GM19351 (cell line): ENCODE measurements around the gene C20orf202.
A peak's percentile ranks its signal among the peaks of the same experiment; 100 is the strongest.

Experiments
- ATAC-seq: cut with Tn5 transposase; IDR thresholded peaks from one replicate; pipeline ENCODE4 v1.9.1; 2021; ENCODE audit warnings: mild to moderate bottlenecking, moderate library complexity; ENCODE audit not compliant: unreplicated experiment

Gene C20orf202

DNA sequence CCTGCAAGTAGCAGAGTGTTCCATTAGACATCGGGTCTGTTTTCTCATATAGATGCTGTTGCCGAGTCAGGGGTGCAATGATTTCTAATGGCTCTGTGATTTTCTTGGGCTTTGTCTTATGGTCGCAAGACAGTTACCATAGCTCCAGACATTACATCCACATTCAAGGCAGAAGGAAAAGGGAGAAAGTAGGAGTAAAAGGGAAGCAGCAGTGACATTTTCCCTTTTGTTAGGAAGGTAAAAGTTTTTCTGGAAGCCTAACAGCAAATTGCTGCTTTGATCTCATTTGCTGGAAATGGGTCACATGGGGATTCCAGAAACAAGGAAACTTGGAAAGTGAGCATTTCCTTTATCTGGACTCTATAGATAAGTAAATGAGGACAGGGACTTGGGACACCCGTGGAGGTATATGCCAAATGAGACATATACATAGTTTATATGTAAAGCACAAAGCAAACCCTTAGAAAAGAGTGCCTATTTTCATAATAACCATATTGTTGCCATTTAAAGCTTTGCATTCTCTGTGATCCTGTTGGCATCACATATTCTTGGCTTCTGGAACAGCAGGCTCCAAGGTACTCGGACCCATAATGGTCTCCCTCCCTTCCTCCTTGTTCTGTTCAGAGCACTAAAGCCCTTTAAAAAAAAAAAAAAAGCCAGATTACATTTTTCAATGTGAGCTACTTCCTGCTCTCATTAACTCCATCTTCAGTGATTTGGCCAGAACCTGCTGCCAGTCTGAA is at the start of gene C20orf202:
C20orf202 (plus strand) TSS at position 693 of the 743 bp plus-strand sequence. CDS start 132 bp downstream, outside the sequence.
- no peak for ATAC-seq

DNA sequence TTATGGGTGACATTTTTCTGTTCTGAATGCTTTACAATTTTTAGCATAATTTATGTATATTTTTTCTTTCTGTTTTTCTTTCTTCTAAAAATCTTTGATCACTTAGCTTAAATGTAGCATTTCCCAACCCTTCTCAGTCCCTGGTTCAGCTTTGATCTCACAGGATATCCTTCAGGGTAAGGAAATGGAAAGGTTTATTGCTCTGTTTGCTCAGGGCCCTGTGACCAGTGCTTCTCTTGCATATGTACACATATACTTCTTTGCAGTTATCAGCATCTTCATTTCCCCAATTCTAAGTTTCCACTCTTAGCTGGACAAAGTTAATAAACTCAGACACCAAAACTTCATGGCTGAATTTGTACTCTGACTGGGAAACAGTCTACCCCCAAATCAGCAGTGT is 49.0 kb upstream of the C20orf202 start:
- ATAC-seq, result no peak

DNA sequence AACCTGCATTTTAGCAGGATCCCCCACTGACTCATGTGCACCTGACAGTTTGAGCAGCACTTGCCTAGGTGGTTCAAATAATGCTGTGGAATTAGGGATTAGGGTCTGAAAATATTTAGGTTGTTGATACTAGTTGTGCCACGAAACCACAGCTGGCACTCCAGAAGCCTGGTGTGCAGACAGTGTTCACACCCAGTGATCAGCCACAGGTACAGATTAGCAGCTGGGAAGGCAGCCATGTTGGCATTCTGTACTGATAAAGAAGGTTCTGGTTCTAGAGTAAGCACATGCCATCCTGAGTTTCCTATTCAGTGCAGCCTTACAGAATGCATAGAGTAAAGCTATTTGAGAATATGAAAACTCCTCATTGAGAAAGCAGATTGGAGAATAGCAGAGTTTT is 48.6 kb upstream of the C20orf202 start:
- no peak for ATAC-seq

DNA sequence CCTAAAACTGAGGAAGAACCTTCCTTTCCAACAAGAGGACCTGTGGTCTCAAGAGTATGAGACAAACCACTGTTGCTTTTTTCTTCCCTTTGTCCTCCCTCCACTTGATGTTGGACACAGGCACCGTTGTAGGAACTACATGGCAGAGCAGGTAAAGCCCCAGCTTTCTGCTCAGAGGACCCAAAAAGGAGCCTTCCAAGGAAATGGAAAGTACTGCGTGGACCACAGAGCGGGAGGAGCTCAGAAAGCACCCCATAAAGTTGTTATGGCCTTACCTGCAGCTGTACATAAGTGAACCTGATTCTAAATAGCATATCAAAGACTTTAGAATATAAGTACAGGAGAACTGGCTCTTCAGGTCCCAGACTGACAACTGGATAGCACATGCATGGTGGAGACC is 47.9 kb upstream of the C20orf202 start:
- no peak for ATAC-seq

DNA sequence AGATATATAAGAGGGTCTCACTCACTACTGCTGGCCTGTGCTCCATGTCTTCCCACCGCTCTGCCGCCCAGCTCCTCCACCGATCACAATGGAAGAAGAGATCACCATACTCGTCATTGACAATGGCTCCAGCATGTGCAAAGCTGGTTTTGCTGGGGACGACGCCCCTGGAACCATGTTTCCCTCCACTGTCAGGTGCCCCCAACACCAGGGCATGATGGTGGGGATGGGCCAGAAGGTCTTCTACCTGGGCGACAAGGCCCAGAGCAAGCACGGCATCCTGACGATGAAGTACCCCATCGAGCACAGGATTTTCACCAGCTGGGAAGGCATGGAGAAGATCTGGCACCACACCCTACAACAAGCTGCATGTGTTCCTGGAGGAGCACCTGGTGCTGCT is 42.8 kb upstream of the C20orf202 start:
- no peak for ATAC-seq

DNA sequence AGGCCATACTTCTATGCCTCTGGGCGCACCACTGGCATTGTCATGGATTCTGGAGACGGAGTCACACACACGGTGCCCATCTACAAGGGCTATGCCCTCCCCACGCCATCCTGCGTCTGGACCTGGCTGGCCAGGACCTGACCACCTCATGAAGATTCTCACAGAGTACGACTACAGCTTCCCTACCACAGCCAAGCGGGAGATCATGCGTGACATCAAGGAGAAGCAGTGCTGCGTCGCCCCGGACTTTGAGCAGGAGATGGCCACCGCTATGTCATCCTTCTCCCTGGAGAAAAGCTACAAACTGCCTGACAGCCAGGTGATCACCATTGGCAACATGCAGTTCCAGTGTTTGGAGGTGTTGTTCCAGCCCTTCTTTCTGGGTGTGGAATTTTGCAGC is 42.3 kb upstream of the C20orf202 start:
- ATAC-seq, result no peak

DNA sequence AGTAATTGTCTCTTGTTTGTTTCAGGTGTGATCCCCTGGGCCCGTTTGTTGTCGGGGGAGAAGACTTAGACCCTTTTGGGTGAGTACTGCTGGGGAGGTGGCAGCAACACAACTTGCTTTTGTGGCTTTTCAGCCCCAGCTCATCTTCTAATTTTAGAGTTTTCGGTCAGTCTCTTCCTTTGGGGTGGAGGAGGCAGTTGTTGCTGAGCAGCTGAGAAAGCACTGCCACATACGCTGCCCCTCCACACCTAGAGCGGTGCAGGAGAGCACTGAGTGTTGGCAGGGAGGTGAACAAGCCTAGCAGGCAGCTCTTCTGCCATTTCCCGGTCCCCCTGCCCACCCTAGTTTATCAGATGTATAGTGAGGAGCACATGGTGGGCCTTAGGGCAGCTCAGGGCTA is 40.1 kb upstream of the C20orf202 start:
- ATAC-seq, result peak; percentile 74

DNA sequence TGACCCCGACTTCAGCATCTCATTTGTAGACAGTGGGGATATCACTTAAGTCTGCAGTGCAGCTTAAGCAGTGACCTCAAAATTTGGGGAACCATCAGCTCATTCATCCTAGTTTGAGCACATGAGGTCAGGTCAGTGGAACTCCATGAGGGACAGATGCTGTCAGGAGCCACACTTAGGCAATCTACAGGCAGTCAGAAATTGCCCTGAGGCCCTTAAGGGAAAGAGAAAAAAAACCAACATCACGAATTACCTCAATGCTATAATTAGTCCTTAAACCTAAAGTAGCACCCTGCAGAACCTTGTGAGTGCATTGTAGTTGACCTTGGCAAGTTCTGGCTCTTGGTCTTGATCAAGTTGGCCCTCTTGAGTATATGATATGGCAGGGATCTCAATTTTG is 39.6 kb upstream of the C20orf202 start:
- no peak for ATAC-seq

DNA sequence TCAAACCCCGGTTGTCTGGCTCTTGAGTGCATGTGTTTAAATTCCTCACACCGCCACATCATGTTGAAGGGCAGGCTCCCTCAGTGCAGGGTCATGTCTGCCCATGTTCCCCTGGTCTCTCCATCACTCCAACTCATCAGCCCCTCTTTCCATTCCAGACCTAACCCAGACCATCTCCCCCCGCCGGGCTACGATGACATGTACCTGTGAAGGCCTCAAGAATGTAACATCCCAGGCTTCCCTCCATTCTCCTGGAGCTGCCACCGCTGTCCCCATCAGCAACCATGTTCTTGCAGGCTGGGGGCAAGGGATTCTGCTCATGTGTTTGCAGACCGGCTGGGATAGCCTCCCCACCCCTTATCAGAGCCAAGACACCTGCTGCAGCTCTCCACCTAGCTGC is 38.4 kb upstream of the C20orf202 start:
- no peak for ATAC-seq

DNA sequence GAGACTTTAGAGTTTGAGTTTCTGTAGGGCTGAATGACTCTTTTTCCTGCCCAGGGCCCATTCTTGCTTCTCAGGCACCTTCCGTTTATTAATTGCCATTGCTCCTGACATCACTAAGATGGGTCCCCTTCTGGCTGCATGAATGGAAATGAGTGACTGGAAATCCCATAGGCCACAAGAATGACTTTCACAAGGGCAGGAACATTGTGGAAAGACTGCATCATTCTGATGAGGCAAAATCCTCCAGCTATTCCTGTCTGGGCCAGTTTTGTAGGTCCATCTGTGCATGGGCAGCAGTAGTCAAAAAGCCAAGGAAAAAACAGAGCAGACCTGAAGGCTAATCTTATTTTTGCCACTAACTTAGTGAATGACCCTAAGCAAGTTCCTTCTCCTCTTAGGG is 37.7 kb upstream of the C20orf202 start:
- no peak for ATAC-seq

DNA sequence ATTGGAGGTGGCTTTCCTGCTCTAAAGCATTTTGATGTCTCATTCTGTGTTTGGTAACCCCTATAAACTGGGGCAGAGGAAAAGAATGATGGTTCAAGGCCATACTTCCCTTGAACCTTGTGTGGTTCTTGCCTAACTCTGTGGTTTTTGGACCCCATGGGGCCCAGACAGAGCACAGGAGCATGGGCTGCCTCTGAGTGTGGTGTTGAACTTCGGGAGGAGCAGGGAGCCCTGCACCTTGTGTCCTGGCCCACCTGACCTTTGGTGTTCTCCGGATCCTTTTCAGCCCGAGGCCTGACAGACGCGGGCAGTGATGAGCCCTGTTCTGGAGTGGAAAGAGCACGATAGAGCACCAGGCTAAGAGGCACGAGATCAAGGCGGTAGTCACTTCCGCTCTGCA is 37.3 kb upstream of the C20orf202 start:
- ATAC-seq, result no peak

DNA sequence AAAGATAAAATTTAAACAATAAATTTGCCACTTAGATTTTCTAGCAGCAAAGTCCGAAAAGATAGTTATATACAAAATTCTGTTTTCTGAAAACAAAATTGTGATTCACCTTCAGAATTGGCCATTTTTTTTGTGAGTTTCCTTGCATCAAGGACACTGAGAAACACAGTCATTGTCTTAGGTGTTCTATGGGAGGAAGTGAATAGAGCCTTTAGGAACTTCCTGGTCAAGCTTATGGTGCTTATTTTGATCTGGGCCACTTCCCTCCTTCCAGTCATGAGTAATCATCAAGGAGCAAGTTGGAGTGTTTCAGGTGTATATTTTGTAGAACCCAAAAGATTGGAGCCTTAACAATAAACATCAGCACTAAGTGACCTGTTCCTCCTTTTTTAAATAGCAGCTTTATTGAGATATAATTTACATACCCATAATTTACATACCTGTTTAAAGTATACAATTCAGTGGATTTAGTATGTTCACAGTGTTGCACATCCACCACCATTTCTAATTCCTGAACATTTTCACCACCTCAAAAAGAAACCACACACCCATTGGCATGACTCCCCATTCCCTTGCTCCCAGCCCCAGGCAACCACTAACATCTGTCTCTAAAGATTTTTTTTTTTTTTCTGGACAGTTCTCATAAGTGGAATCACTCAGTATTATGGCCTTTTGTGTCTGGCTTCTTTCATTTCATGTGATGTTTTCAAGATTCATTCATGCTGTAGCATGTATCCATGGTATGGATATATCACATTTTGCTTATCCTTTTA is 36.1 kb upstream of the C20orf202 start:
- ATAC-seq, result no peak

DNA sequence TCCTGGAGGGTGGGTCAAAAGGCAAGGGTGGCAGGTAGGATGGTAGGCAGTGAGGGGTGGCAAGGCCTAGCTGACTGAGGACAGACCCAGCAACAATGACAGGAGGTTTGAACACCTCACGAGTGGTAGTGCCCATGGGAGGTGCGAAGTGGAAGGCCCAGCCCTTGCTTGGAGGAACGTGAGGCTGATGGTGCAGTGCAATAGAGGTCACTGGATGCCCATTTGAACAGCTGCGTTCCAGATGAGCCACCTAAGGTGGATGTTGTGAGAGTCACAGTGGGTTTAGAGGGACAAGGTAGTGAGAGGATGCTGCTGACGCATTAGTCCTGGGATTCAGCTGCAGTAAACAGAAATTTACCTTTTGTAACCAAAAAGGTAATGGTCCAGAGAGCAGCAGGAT is 34.0 kb upstream of the C20orf202 start:
- ATAC-seq, result no peak

DNA sequence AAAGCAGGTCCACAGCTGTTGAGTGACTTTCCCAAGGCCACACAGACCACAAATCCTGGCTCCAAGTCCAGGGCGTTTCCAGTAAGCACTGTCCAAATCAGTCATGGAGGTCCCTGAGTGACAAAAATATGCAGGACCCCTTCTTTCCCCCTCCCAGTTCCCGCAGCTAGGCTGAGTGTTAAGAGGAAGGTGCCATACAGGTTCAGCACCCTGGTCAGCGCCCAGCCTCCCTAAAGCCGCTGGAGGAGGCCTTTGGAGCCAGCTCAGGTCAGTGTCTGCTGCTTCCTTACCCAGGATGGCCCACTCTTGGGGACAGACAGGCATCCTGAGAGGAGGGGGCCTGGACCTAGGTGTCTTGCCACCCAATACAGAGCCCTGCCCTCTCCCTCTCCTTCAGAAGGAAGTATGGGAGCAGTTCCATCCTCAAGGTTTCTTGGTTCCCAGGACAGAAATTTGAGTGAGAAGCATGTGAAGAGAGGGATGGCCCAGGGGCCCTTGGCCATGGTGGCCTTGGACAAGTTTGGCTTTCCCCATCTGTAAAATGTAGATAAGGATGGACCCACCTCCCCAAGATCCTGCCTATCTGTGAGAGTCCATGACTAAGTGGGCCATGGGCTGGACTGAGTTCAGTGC is 31.7 kb upstream of the C20orf202 start:
- no peak for ATAC-seq

DNA sequence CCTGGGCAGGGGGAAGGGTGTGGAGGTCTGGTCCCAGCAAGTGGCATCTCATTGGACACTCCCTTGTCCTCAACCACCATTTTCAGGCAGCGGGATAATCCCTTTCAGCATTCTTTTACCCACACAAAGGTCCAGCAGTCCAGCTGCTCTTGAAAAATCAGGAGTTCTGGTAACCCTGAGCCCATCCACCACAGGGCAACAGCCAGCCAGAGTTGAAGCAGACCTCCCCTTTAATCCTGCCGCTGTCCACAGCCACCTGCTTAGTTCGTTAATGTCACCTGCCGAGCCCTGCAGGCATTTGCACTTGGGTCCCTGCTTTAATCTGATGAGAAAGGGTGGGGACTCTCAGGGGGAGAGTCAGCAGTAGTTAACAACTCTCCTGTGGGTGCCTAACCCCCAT is 29.6 kb upstream of the C20orf202 start:
- no peak for ATAC-seq

DNA sequence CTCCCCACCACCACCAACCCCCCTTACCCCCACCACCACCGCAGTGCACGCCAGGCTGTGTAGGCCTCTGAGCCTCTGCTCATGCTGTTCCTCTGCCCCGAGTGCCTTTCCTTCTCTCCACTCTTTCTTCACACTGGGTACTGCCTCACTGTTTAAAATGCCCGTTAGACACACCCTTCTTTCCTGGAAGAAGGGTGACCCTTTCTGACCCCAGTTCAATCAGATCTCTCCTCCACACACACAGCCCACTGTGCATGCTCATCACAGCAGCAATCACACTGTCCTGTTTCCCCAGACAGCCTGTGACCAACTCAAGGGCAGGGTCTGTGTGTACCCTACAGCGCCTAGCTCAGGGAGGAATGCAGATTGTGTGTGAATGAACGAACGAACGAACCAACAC is 28.5 kb upstream of the C20orf202 start:
- no peak for ATAC-seq

DNA sequence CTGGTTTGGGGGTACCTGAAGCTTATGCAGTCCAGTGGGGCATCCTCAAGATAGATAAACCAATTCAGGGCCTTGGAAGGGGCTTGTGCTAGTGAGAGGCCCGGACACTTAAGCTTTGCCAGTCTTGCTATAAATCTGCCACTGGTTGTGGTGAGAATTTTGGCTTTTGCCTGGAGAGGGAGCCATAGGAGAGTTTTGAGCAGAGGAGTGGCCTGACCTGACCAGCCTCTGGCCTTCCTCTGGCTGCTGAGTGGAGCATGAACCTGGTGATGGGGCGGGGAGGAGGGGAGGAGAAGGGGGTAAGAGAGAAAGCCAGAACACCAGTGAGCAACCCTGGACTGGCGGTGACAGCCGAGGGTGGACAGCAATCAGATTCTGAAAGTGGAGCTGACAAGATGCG is 25.6 kb upstream of the C20orf202 start:
- no peak for ATAC-seq

DNA sequence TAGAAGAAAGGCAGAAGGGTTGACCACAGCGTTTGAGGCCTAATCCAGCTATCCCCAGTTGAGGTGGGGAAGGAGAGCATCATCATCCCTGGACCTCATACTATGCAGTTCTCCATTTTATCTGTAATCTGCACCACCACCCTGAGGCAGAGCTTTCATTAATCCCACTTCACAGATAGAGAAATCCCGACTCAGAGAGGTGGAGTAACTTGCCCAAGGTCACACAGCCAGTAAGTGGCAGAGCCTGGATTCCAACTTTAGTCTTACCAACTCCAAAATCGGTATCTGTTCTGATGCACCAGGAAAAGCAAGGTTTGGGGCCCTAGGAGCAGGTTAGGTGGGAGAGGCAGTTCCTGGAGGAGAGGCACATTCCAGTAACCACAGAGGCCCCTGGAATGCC is 25.2 kb upstream of the C20orf202 start:
- no peak for ATAC-seq

DNA sequence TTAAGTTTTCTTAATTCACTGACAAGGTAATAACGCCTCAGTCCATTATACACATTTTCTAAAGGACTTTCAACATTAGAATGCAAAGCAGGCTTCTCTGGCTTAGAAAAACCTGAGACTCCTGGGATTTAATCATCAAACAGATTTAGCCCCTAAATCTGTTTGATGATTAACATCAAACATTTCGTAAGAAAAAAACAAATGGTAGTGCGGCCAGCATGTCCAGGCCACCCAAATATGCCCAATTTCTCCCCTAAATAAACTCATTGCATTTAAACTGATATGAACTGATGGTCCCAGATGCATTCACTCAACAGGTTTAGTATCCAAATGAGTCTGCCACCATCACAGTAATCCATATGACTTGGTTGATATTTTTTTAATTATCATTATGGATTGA is 24.6 kb upstream of the C20orf202 start:
- no peak for ATAC-seq

DNA sequence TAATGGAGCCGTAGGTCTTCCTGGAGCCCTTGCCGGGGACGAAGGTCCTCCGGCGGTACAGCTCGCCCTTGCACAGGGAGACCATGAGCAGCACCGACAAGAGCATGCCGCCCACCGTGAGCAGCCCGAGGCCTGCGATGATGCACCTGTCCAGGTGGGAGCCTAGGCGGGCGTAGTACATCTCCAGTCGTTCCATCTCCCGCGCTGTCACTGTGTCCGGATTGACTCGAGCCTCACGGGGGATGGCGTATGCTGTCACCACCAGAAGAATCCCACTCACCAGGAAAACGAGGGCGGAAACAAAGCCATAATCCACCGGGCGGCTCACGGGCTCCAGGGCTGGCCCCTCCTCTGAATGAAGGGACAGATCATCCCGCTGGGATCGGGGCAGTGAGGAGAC is 22.3 kb upstream of the C20orf202 start:
- no peak for ATAC-seq

DNA sequence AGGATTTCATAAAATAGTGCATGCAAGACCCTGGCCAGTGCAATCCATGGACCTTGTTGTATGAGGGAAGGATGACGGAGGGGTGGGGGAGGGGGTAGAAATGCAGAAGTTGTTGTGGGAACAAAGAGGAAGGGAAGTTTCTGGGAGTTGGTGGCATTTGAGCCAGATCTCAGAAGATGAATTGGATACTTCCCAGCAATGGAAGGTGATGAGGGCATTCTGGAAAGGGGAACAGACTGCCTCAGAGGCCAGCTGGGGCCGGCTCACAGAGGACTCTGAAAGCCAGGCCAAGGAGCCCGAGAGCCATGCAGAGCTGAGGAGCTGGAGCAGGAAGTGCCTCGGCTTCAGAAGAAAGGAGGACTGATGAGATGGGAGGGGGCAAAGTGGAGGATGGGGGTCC is 21.1 kb upstream of the C20orf202 start:
- ATAC-seq, result no peak

DNA sequence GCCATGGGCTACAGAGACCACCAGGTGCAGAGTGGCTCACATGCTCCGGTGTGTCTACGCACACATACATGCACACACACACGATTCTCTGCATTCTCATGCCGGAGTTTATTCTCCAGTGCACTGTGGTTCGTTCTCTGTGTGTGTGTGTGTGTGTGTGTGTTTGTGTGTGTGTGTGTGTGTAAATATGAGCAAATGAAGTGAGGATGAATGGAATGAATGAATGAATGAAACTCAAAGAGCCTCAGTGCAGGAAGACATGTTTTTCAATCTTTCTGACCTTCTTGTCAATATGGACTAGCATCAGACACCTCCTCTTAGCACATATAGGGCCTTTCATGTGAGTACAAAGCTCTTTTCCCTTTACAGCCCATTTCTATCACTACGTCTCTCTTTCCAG is 20.1 kb upstream of the C20orf202 start:
- no peak for ATAC-seq
